Mesenchymal stem cell (in vitro differentiated cells and primary cell): ENCODE measurements around the gene DHRS13.

ENCODE experiments used
- DNase-seq: peaks from one replicate; pipeline ENCODE4 v3.0.0-alpha.2; 2013
- H2AFZ ChIP-seq: one replicate; pipeline ENCODE4 v1.6.1; 2013; ENCODE audit warnings: low read depth, mild to moderate bottlenecking, control low read depth, inconsistent platforms, low read length, moderate library complexity
- H2AK5ac ChIP-seq: 2 replicates; pipeline ENCODE4 v1.6.1; 2013; ENCODE audit warnings: low read length, moderate library complexity, mild to moderate bottlenecking, inconsistent platforms; ENCODE audit not compliant: severe bottlenecking
- H2BK120ac ChIP-seq: one replicate; pipeline ENCODE4 v1.6.1; 2013; ENCODE audit warnings: low read depth, mild to moderate bottlenecking, inconsistent platforms, low read length, moderate library complexity
- H2BK12ac ChIP-seq, 2 experiments: one replicate each; pipeline ENCODE4 v1.6.1; 2013; ENCODE audit warnings: inconsistent platforms in 2 of 2, low read length in 2 of 2, mild to moderate bottlenecking in 2 of 2, moderate library complexity in 2 of 2, control low read depth in 1 of 2
- H2BK15ac ChIP-seq: one replicate; pipeline ENCODE4 v1.6.1; 2013; ENCODE audit warnings: mild to moderate bottlenecking, low read depth, inconsistent platforms; ENCODE audit not compliant: poor library complexity, severe bottlenecking
- H2BK5ac ChIP-seq: 2 replicates; pipeline ENCODE4 v1.6.1; 2013; ENCODE audit warnings: low read depth, mild to moderate bottlenecking, low read length, control low read depth, inconsistent platforms; ENCODE audit not compliant: poor library complexity, severe bottlenecking
- H3K14ac ChIP-seq, 2 experiments: one replicate each; pipeline ENCODE4 v1.6.1; 2013; ENCODE audit warnings: inconsistent platforms in 2 of 2, low read length in 2 of 2, control low read depth in 1 of 2, mild to moderate bottlenecking in 1 of 2, moderate library complexity in 1 of 2
- H3K18ac ChIP-seq, 2 experiments: one replicate each; pipeline ENCODE4 v1.6.1; 2013; ENCODE audit warnings: inconsistent platforms in 2 of 2, low read length in 2 of 2, control low read depth in 1 of 2, low read depth in 1 of 2, mild to moderate bottlenecking in 1 of 2
- H3K23ac ChIP-seq, 2 experiments: one replicate each; pipeline ENCODE4 v1.6.1; 2013; ENCODE audit warnings: inconsistent platforms in 2 of 2, low read length in 2 of 2, mild to moderate bottlenecking in 2 of 2, moderate library complexity in 2 of 2, control low read depth in 1 of 2
- H3K27ac ChIP-seq: 2 replicates; pipeline ENCODE4 v1.5.1; 2013; ENCODE audit warnings: mild to moderate bottlenecking, moderate library complexity, low read length, control low read depth, inconsistent platforms; ENCODE audit not compliant: poor library complexity, severe bottlenecking
- H3K27me3 ChIP-seq, 2 experiments: 2 replicates each; pipeline versions ENCODE4 v1.6.1 to v1.7.0; 2013; ENCODE audit warnings: low read length in 2 of 2, mild to moderate bottlenecking in 2 of 2, moderate library complexity in 2 of 2, control low read depth in 1 of 2, inconsistent platforms in 1 of 2; ENCODE audit not compliant: control insufficient read depth in 1 of 2, insufficient read depth in 1 of 2
- H3K36me3 ChIP-seq, 2 experiments: 2 replicates each; pipeline versions ENCODE4 v1.6.1 to v1.7.0; 2013; ENCODE audit warnings: low read length in 2 of 2, control low read depth in 1 of 2, inconsistent platforms in 1 of 2, low read depth in 1 of 2, mild to moderate bottlenecking in 1 of 2; ENCODE audit not compliant: insufficient read depth in 2 of 2, control insufficient read depth in 1 of 2
- H3K4ac ChIP-seq, 2 experiments: one replicate each; pipeline ENCODE4 v1.6.1; 2013; ENCODE audit warnings: inconsistent platforms in 2 of 2, low read length in 2 of 2, mild to moderate bottlenecking in 2 of 2, moderate library complexity in 2 of 2, control low read depth in 1 of 2, low read depth in 1 of 2
- H3K4me1 ChIP-seq: 2 replicates; pipeline ENCODE4 v1.6.1; 2013; ENCODE audit warnings: low read depth, low read length, control low read depth; ENCODE audit not compliant: control insufficient read depth, insufficient read depth
- H3K4me2 ChIP-seq: 2 replicates; pipeline ENCODE4 v1.6.1; 2013; ENCODE audit warnings: low read length, mild to moderate bottlenecking, inconsistent platforms; ENCODE audit not compliant: poor library complexity, severe bottlenecking
- H3K4me3 ChIP-seq, 2 experiments: 2 replicates each; pipeline versions ENCODE4 v1.5.1 to v1.7.0; 2013; ENCODE audit warnings: low read length in 2 of 2, mild to moderate bottlenecking in 2 of 2, control low read depth in 1 of 2, low read depth in 1 of 2; ENCODE audit not compliant: insufficient read depth in 1 of 2
- H3K79me1 ChIP-seq: replicated peaks from 2 replicates; pipeline ENCODE4 v1.6.1; 2013; ENCODE audit warnings: mild to moderate bottlenecking, control low read depth, low read length, inconsistent platforms; ENCODE audit not compliant: poor library complexity, severe bottlenecking
- H3K9ac ChIP-seq: 2 replicates; pipeline ENCODE4 v1.7.0; 2013; ENCODE audit warnings: mild to moderate bottlenecking, low read length, moderate library complexity
- H3K9me3 ChIP-seq: 2 replicates; pipeline ENCODE4 v1.7.0; 2013; ENCODE audit warnings: mild to moderate bottlenecking, low read length; ENCODE audit not compliant: control insufficient read depth
- H4K8ac ChIP-seq: one replicate; pipeline ENCODE4 v1.6.1; 2013; ENCODE audit warnings: inconsistent platforms, mild to moderate bottlenecking, low read length, moderate library complexity
- H4K91ac ChIP-seq: one replicate; pipeline ENCODE4 v1.6.1; 2013; ENCODE audit warnings: mild to moderate bottlenecking, low read length, inconsistent platforms
- WGBS: methylation state at CpG from one replicate; pipeline ENCODE4 v1.1.7; 2013; ENCODE audit warnings: mixed read lengths; 5-methylcytosine and 5-hydroxymethylcytosine counted together

DHRS13 gene

GRCh38 chr17:28944862-28945741, 42.2 kb upstream of the DHRS13 start:
- H4K8ac ChIP-seq, result no peak overlapping the region
- no peak overlapping the region for H2BK5ac ChIP-seq
- no peak overlapping the region for H3K14ac ChIP-seq
- H2AFZ ChIP-seq, result no peak overlapping the region
- no peak for DNase-seq
- no peaks in the 10 kb centered on the region for H3K9me3 ChIP-seq
- H3K9ac ChIP-seq, result peak overlapping the region; percentile 96
- no peaks in the 10 kb centered on the region for H3K79me1 ChIP-seq
- H2BK15ac ChIP-seq, result no peak overlapping the region
- no peaks in the 10 kb centered on the region for H3K27me3 ChIP-seq
- H2AK5ac ChIP-seq, result no peak overlapping the region
- H3K27ac ChIP-seq, result peak overlapping the region; percentile 10
- H3K36me3 ChIP-seq, result peaks cover 7 to 15% of the 10 kb centered on the region in 2 experiments
- WGBS, result 90% methylated on average over 8 of the region's 8 CpGs
- H3K4me1 ChIP-seq, result peaks cover 11% of the 10 kb centered on the region
- H2BK120ac ChIP-seq, result no peak overlapping the region
- no peak overlapping the region for H2BK12ac ChIP-seq
- no peak overlapping the region for H3K23ac ChIP-seq
- H3K18ac ChIP-seq, result no peak overlapping the region
- H3K4me2 ChIP-seq, result no peak overlapping the region
- peak overlapping the region in 1 of 2 experiments; percentile 52 for H3K4me3 ChIP-seq
- no peak overlapping the region for H3K4ac ChIP-seq
- H4K91ac ChIP-seq, result no peak overlapping the region

DNA sequence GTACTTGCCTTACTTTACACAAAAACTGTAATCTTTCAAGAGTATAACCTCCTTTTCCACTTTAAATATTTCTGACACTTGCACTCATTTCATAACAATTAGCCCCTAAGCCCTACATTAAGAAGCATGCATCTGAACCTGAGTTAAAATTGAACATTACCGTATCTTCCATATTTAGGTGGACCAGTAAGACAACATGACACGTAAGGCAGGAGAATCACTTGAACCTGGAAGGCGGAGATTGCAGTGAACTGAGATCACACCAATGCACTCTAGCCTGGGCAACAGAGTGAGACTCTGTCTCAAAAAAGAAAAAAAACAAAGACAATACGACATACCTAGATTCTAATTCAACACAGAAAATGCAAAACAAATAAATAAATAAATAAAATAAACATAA, 41.5 kb upstream of the DHRS13 start:
- no peak overlapping the region for H2AFZ ChIP-seq
- H2BK12ac ChIP-seq, result no peak overlapping the region
- H2AK5ac ChIP-seq, result no peak overlapping the region
- no peaks in the 10 kb centered on the region for H3K79me1 ChIP-seq
- DNase-seq, result no peak
- no peak overlapping the region for H2BK120ac ChIP-seq
- H4K91ac ChIP-seq, result no peak overlapping the region
- no peak overlapping the region for H2BK5ac ChIP-seq
- H3K14ac ChIP-seq, result no peak overlapping the region
- peaks cover 7 to 23% of the 10 kb centered on the region in 2 experiments for H3K36me3 ChIP-seq
- peak overlapping the region; percentile 96 for H3K9ac ChIP-seq
- WGBS, result 94% methylated on average over 3 of the region's 4 CpGs
- H3K9me3 ChIP-seq, result no peaks in the 10 kb centered on the region
- H3K18ac ChIP-seq, result no peak overlapping the region
- peaks cover 11% of the 10 kb centered on the region for H3K4me1 ChIP-seq
- H2BK15ac ChIP-seq, result no peak overlapping the region
- H3K27ac ChIP-seq, result no peak overlapping the region
- H3K4me2 ChIP-seq, result no peak overlapping the region
- no peak overlapping the region for H3K23ac ChIP-seq
- no peak overlapping the region for H3K4me3 ChIP-seq
- H4K8ac ChIP-seq, result no peak overlapping the region
- no peak overlapping the region for H3K4ac ChIP-seq
- no peaks in the 10 kb centered on the region for H3K27me3 ChIP-seq

DNA sequence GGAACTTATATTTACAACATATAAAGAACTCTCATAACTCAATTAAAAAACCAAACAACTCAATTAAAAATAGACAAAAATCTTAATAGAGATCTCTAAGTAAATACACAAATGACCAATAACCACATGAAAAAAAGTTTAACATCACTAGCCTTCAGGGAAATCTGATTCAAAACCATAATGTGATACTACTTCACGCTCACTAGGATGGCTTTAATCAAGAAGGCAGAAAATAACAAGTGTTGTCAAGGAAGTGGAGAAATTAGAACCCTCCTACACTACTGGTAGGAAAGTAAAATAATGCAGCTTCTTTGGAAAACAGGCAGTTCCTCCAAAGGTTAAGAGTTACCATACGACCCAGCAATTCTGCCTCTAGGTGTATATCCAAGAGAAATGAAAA, 40.0 kb upstream of the DHRS13 start:
- DNase-seq, result no peak
- Histone ChIP-seq H3K23ac (no peak overlapping the region), H3K4me2 (no peak overlapping the region), H3K18ac (no peak overlapping the region), H2AK5ac (no peak overlapping the region), H3K14ac (no peak overlapping the region), H3K4me1 (peaks cover 11% of the 10 kb centered on the region), H2BK15ac (no peak overlapping the region), H3K4ac (no peak overlapping the region), H3K79me1 (no peaks in the 10 kb centered on the region), H3K9ac (no peak overlapping the region), H3K36me3 (peaks cover 7 to 29% of the 10 kb centered on the region in 2 experiments), H3K9me3 (no peaks in the 10 kb centered on the region), H3K27me3 (no peaks in the 10 kb centered on the region), H2AFZ (no peak overlapping the region), H2BK5ac (no peak overlapping the region), H2BK12ac (no peak overlapping the region), H3K27ac (no peak overlapping the region), H3K4me3 (no peak overlapping the region), H2BK120ac (no peak overlapping the region), H4K8ac (no peak overlapping the region), H4K91ac (no peak overlapping the region)
- WGBS, result 95% methylated on average over 2 of the region's 2 CpGs

DNA sequence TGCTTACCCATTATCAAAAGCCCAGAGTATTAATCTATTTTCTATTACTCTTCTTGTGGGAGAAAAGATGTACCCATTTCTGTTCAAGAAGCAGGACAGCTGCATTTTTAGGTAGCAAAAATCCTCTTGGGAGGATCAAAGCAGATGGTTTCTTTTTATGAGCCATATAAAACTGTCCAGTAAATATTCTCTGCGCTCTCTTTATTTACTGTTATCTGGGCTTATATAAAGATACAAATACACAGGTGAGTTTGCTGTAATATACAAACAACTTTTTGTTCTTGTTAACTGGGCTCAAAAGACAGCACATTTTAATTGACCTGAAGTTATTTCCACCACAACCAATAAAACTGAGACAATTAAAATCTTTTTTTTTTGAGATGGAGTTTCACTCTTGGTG, 38.4 kb upstream of the DHRS13 start:
- no peak overlapping the region for H4K91ac ChIP-seq
- H2AK5ac ChIP-seq, result no peak overlapping the region
- no peak overlapping the region for H3K9ac ChIP-seq

More for the DNA sequence above, 38.4 kb upstream of the DHRS13 start:
- no peaks in the 10 kb centered on the region for H3K27me3 ChIP-seq
- H3K14ac ChIP-seq, result no peak overlapping the region
- no peak overlapping the region for H2BK15ac ChIP-seq
- H2BK5ac ChIP-seq, result no peak overlapping the region
- no peak overlapping the region for H4K8ac ChIP-seq
- no peak overlapping the region for H3K4me3 ChIP-seq
- no peak overlapping the region for H2AFZ ChIP-seq
- peaks cover 7 to 29% of the 10 kb centered on the region in 2 experiments for H3K36me3 ChIP-seq
- no CpG with 5 or more reads among the region's 1 CpG for WGBS
- no peaks in the 10 kb centered on the region for H3K79me1 ChIP-seq
- H3K18ac ChIP-seq, result no peak overlapping the region
- H2BK12ac ChIP-seq, result no peak overlapping the region
- H3K27ac ChIP-seq, result no peak overlapping the region
- peaks cover 7% of the 10 kb centered on the region for H3K4me1 ChIP-seq
- H3K9me3 ChIP-seq, result no peaks in the 10 kb centered on the region
- no peak overlapping the region for H3K23ac ChIP-seq
- H2BK120ac ChIP-seq, result no peak overlapping the region
- no peak overlapping the region for H3K4ac ChIP-seq
- no peak overlapping the region for H3K4me2 ChIP-seq
- DNase-seq, result no peak
